Suprapubic skin (tissue), 4 donors: ENCODE results near the gene TMPRSS13. TPM values are rescaled to one million over a fixed set of nuclear protein-coding genes. Genes with fewer than 3 reads are reported as not detected.

ENCODE experiments used
- DNase-seq, 2 donors: peaks; one replicate each; pipeline ENCODE4 v3.0.0-alpha.2; 2019; ENCODE audit warnings: low spot score in 2 of 2
- H3K27ac ChIP-seq: fragments of 200-600 bp; sonication (generic); one replicate; pipeline ENCODE4 v1.5.1; 2019
- H3K27me3 ChIP-seq: fragments of 200-600 bp; sonication (generic); one replicate; pipeline ENCODE4 v1.5.1; 2019
- H3K36me3 ChIP-seq: fragments of 200-600 bp; sonication (generic); one replicate; pipeline ENCODE4 v1.5.1; 2019
- H3K4me1 ChIP-seq: fragments of 200-600 bp; sonication (generic); one replicate; pipeline ENCODE4 v1.5.1; 2019
- H3K4me3 ChIP-seq: fragments of 200-600 bp; sonication (generic); one replicate; pipeline ENCODE4 v1.5.1; 2019; ENCODE audit warnings: mild to moderate bottlenecking
- H3K9me3 ChIP-seq: fragments of 200-600 bp; sonication (generic); one replicate; pipeline ENCODE4 v1.5.1; 2019
- CTCF ChIP-seq, 2 donors: fragments of 200-600 bp in 1 of 2; fragments of 450-650 bp in 1 of 2; sonication (generic) in 1 of 2; IDR thresholded peaks; one replicate each; pipeline ENCODE4 v1.5.1; 2016 to 2019; ENCODE audit warnings: antibody characterized with exemption in 2 of 2, mild to moderate bottlenecking in 1 of 2, moderate library complexity in 1 of 2
- EP300 ChIP-seq: sonication (generic); formaldehyde crosslinking; IDR thresholded peaks from one replicate; pipeline ENCODE4 v1.6.1; 2017; ENCODE audit warnings: antibody characterized with exemption
- POLR2A ChIP-seq, 2 donors: fragments of 450-650 bp; IDR thresholded peaks; one replicate each; pipeline ENCODE4 v1.6.1; 2017; ENCODE audit warnings: antibody characterized with exemption in 2 of 2, mild to moderate bottlenecking in 2 of 2, moderate library complexity in 2 of 2
- POLR2AphosphoS5 ChIP-seq, 3 donors: sonication (generic); formaldehyde crosslinking; IDR thresholded peaks; one replicate each; pipeline ENCODE4 v1.6.1; 2017; ENCODE audit warnings: antibody characterized with exemption in 3 of 3
- WGBS: methylation state at CpG from one replicate; pipeline ENCODE4 v1.1.5; 2018; 5-methylcytosine and 5-hydroxymethylcytosine counted together
- total RNA-seq, 4 donors: library from RNA; depleted of rRNA; stranded (reverse); fragments of >200 nt; gene quantifications; one replicate each; pipeline ENCODE4 v1.1.0, GENCODE V29; 2016

The TMPRSS13 gene
- total RNA-seq, 4 donors from 2014 or later, result 24.7 to 92.0 (median 73.1) TPM

- no peak for DNase-seq
- TF ChIP-seq CTCF (IDR thresholded peaks at IDR 0.05), result no peak
- TF ChIP-seq POLR2AphosphoS5 (IDR thresholded peaks at IDR 0.05), result no peak
- TF ChIP-seq EP300, result no peak
- no peak for TF ChIP-seq POLR2A (IDR thresholded peaks at IDR 0.05)
- H3K27me3 ChIP-seq, result peaks cover 7% of the 10 kb centered on the region
- 97% methylated on average over 5 of the region's 5 CpGs for WGBS
- H3K36me3 ChIP-seq, result no peaks in the 10 kb centered on the region
- no peaks in the 10 kb centered on the region for H3K4me1 ChIP-seq
- H3K27ac ChIP-seq, result no peak overlapping the region
- H3K9me3 ChIP-seq, result no peaks in the 10 kb centered on the region
- H3K4me3 ChIP-seq, result no peak overlapping the region
Observed at GRCh38 chr11:117969160-117969991, 40.2 kb upstream of the TMPRSS13 start.

GRCh38 chr11:117966908-117967307 is 37.7 kb upstream of the TMPRSS13 start:
- Histone ChIP-seq H3K4me3 (no peak overlapping the region), H3K27ac (no peak overlapping the region), H3K9me3 (no peaks in the 10 kb centered on the region), H3K27me3 (peaks cover 7% of the 10 kb centered on the region), H3K4me1 (no peaks in the 10 kb centered on the region), H3K36me3 (no peaks in the 10 kb centered on the region)
- no peak for DNase-seq
- WGBS, result 72% methylated on average over 8 of the region's 8 CpGs
- TF ChIP-seq POLR2A (IDR thresholded peaks at IDR 0.05) (no peak), CTCF (IDR thresholded peaks at IDR 0.05) (no peak), EP300 (no peak), POLR2AphosphoS5 (IDR thresholded peaks at IDR 0.05) (no peak)

GRCh38 chr11:117962826-117963225 is 33.6 kb upstream of the TMPRSS13 start:
- peaks cover under 1% of the 10 kb centered on the region for H3K27me3 ChIP-seq
- TF ChIP-seq POLR2AphosphoS5 (IDR thresholded peaks at IDR 0.05) (no peak), POLR2A (IDR thresholded peaks at IDR 0.05) (no peak), CTCF (IDR thresholded peaks at IDR 0.05) (no peak), EP300 (no peak)

GRCh38 chr11:117961896-117962295 is 32.7 kb upstream of the TMPRSS13 start:
- WGBS, result 85% methylated on average over 10 of the region's 10 CpGs
- no peak for DNase-seq
- peaks cover 4% of the 10 kb centered on the region for H3K27me3 ChIP-seq
- TF ChIP-seq EP300 (no peak), CTCF (IDR thresholded peaks at IDR 0.05) (no peak), POLR2AphosphoS5 (IDR thresholded peaks at IDR 0.05) (no peak), POLR2A (IDR thresholded peaks at IDR 0.05) (no peak)
- H3K27ac ChIP-seq, result no peak overlapping the region
- H3K36me3 ChIP-seq, result no peaks in the 10 kb centered on the region
- no peaks in the 10 kb centered on the region for H3K4me1 ChIP-seq
- H3K4me3 ChIP-seq, result no peak overlapping the region
- no peaks in the 10 kb centered on the region for H3K9me3 ChIP-seq

More at GRCh38 chr11:117962826-117963225, 33.6 kb upstream of the TMPRSS13 start:
- 94% methylated on average over 3 of the region's 3 CpGs for WGBS
- Histone ChIP-seq H3K4me3 (no peak overlapping the region), H3K27ac (no peak overlapping the region), H3K9me3 (no peaks in the 10 kb centered on the region), H3K4me1 (no peaks in the 10 kb centered on the region), H3K36me3 (no peaks in the 10 kb centered on the region)
- DNase-seq, result no peak

- Histone ChIP-seq H3K27ac (no peak overlapping the region), H3K4me3 (no peak overlapping the region), H3K4me1 (no peaks in the 10 kb centered on the region), H3K9me3 (no peaks in the 10 kb centered on the region), H3K36me3 (no peaks in the 10 kb centered on the region), H3K27me3 (peaks cover 4% of the 10 kb centered on the region)
- TF ChIP-seq POLR2A (IDR thresholded peaks at IDR 0.05) (no peak), POLR2AphosphoS5 (IDR thresholded peaks at IDR 0.05) (no peak), CTCF (IDR thresholded peaks at IDR 0.05) (no peak), EP300 (no peak)
- DNase-seq, result no peak
- 73% methylated on average over 1 of the region's 1 CpG for WGBS
Observed at GRCh38 chr11:117960406-117960805, 31.2 kb upstream of the TMPRSS13 start.
